Endodermal cell (in vitro differentiated cells): Measurements from ENCODE around the gene INSR. TPM values are rescaled to one million over a fixed set of nuclear protein-coding genes. Genes with fewer than 3 reads are reported as not detected.

ENCODE experiments used
- DNase-seq: peaks from one replicate; pipeline ENCODE4 v3.0.0-alpha.2; 2017
- H3K27ac ChIP-seq: 2 replicates; pipeline ENCODE4 v1.5.1; 2013; ENCODE audit warnings: mild to moderate bottlenecking, low read depth, low read length, moderate library complexity
- H3K27me3 ChIP-seq: 2 replicates; pipeline ENCODE4 v1.6.1; 2013; ENCODE audit warnings: mild to moderate bottlenecking, low read length, moderate library complexity; ENCODE audit not compliant: insufficient read depth, control insufficient read depth, poor library complexity, severe bottlenecking
- H3K36me3 ChIP-seq: 2 replicates; pipeline ENCODE4 v1.7.0; 2013; ENCODE audit warnings: mild to moderate bottlenecking, low read length, moderate library complexity; ENCODE audit not compliant: control insufficient read depth, insufficient read depth
- H3K4me1 ChIP-seq: one replicate; pipeline ENCODE4 v1.7.0; 2013; ENCODE audit warnings: low read length; ENCODE audit not compliant: control insufficient read depth, insufficient read depth
- H3K4me3 ChIP-seq: 2 replicates; pipeline ENCODE4 v1.5.1; 2013; ENCODE audit warnings: mild to moderate bottlenecking, low read length, moderate library complexity
- H3K9ac ChIP-seq: 2 replicates; pipeline ENCODE4 v1.6.1; 2013; ENCODE audit warnings: mild to moderate bottlenecking, low read length, moderate library complexity; ENCODE audit not compliant: poor library complexity, severe bottlenecking; ENCODE audit errors: extremely low read depth
- H3K9me3 ChIP-seq: 2 replicates; pipeline ENCODE4 v1.6.1; 2013; ENCODE audit warnings: mild to moderate bottlenecking, low read length, moderate library complexity; ENCODE audit not compliant: control insufficient read depth
- H3K27ac Mint-ChIP-seq: 2 replicates; pipeline ENCODE4 v1.8.0; 2020; ENCODE audit warnings: mixed read lengths
- H3K27me3 Mint-ChIP-seq: 2 replicates; pipeline ENCODE4 v1.8.0; 2021; ENCODE audit warnings: mild to moderate bottlenecking, mixed read lengths; ENCODE audit not compliant: insufficient read depth
- H3K36me3 Mint-ChIP-seq: 2 replicates; pipeline ENCODE4 v1.8.0; 2020; ENCODE audit warnings: low read depth, mixed read lengths
- H3K4me1 Mint-ChIP-seq: 2 replicates; pipeline ENCODE4 v1.8.0; 2020; ENCODE audit warnings: mixed read lengths
- H3K4me3 Mint-ChIP-seq: 2 replicates; pipeline ENCODE4 v1.8.0; 2020; ENCODE audit warnings: mild to moderate bottlenecking, moderate library complexity, mixed read lengths
- H3K9me3 Mint-ChIP-seq: 2 replicates; pipeline ENCODE4 v1.8.0; 2020; ENCODE audit warnings: mild to moderate bottlenecking, mixed read lengths
- CTCF ChIP-seq: fragments of 200-600 bp; sonication (generic); conservative IDR thresholded peaks from 2 replicates; pipeline ENCODE4 v1.5.0; 2021; ENCODE audit warnings: antibody characterized with exemption, mild to moderate bottlenecking
- WGBS, 2 experiments: methylation state at CpG; one replicate each; pipeline versions ENCODE4 v1.1.5 to v1.1.7; 2013; ENCODE audit warnings: missing lambda C conversion rate in 2 of 2, mixed read lengths in 1 of 2; ENCODE audit not compliant: insufficient coverage in 1 of 2, insufficient read length in 1 of 2; 5-methylcytosine and 5-hydroxymethylcytosine counted together
- total RNA-seq, 2 donors: library from RNA; stranded (reverse); fragmentation: NEBNext Ultra II Directional in 1 of 2; extraction: Animal tissue kit (Norgen Biotek cat#: 25700) in 1 of 2; gene quantifications; 2 replicates in 1 of 2; 3 replicates in 1 of 2; pipeline ENCODE4 v1.2.1, GENCODE V29; 2021

INSR gene
- total RNA-seq, 2 donors from 2014 or later: 31.3 to 31.5 TPM

- no peak for DNase-seq
- Mint-ChIP-seq H3K36me3 (peaks cover 18% of the 10 kb centered on the region), H3K4me3 (no peak overlapping the region), H3K9me3 (peaks cover 32% of the 10 kb centered on the region), H3K27me3 (no peaks in the 10 kb centered on the region), H3K27ac (no peak overlapping the region), H3K4me1 (no peaks in the 10 kb centered on the region)
- Histone ChIP-seq H3K27ac (no peak overlapping the region), H3K4me1 (no peaks in the 10 kb centered on the region), H3K9me3 (peaks cover 18% of the 10 kb centered on the region), H3K4me3 (no peak overlapping the region), H3K27me3 (no peaks in the 10 kb centered on the region), H3K9ac (no peak overlapping the region), H3K36me3 (no peaks in the 10 kb centered on the region)
- TF ChIP-seq CTCF: no peak
- 87 to 97% methylated on average over 6 to 8 of the region's 9 CpGs for WGBS, 2 experiments
Observed at GRCh38 chr19:7242601-7243258, 51.5 kb downstream of the INSR start.

GRCh38 chr19:7238051-7238450 is 56.2 kb downstream of the INSR start:
- Histone ChIP-seq H3K27me3 (no peaks in the 10 kb centered on the region), H3K4me3 (no peak overlapping the region), H3K9me3 (peaks cover 6% of the 10 kb centered on the region), H3K27ac (no peak overlapping the region), H3K36me3 (no peaks in the 10 kb centered on the region), H3K4me1 (no peaks in the 10 kb centered on the region), H3K9ac (no peak overlapping the region)
- Mint-ChIP-seq H3K4me3 (no peak overlapping the region), H3K27ac (no peak overlapping the region), H3K9me3 (peaks cover 18% of the 10 kb centered on the region), H3K4me1 (no peaks in the 10 kb centered on the region), H3K36me3 (peaks cover 8% of the 10 kb centered on the region), H3K27me3 (no peaks in the 10 kb centered on the region)
- no peak for DNase-seq
- TF ChIP-seq CTCF: no peak
- WGBS, 2 experiments: 88 to 91% methylated on average over 4 of the region's 4 CpGs

- H3K4me3 Mint-ChIP-seq: no peak overlapping the region
- Histone ChIP-seq H3K36me3 (no peaks in the 10 kb centered on the region), H3K27me3 (no peaks in the 10 kb centered on the region), H3K4me1 (no peaks in the 10 kb centered on the region), H3K4me3 (no peak overlapping the region), H3K9me3 (peaks cover 6% of the 10 kb centered on the region), H3K9ac (no peak overlapping the region), H3K27ac (no peak overlapping the region)
- peaks cover 8% of the 10 kb centered on the region for H3K36me3 Mint-ChIP-seq
- H3K9me3 Mint-ChIP-seq: peaks cover 18% of the 10 kb centered on the region
- no peak overlapping the region for H3K27ac Mint-ChIP-seq
- H3K27me3 Mint-ChIP-seq: no peaks in the 10 kb centered on the region
- DNase-seq: no peak
- no peaks in the 10 kb centered on the region for H3K4me1 Mint-ChIP-seq
- no peak for TF ChIP-seq CTCF
- WGBS, 2 experiments: 71 to 74% methylated on average over 4 to 5 of the region's 5 CpGs
Observed at GRCh38 chr19:7236153-7236552, 58.1 kb downstream of the INSR start.
